HCEC 1CT (cell line): ENCODE results near the gene HSP90AB1.

Experiments
- DNase-seq: peaks from one replicate; pipeline ENCODE4 v3.0.0-alpha.2; 2017

Gene HSP90AB1

GRCh38 chr6:44292661-44293365 lies 45.9 kb downstream of the HSP90AB1 start:
- no peak for DNase-seq

- DNase-seq: no peak
Observed at GRCh38 chr6:44294832-44295791, 48.2 kb downstream of the HSP90AB1 start.

GRCh38 chr6:44297063-44298038 lies 50.5 kb downstream of the HSP90AB1 start:
- no peak for DNase-seq

GRCh38 chr6:44298055-44298803 lies 51.3 kb downstream of the HSP90AB1 start:
- no peak for DNase-seq

- no peak for DNase-seq
Observed at GRCh38 chr6:44298864-44299263, 52.0 kb downstream of the HSP90AB1 start.

- DNase-seq: no peak
Observed at GRCh38 chr6:44300292-44300823, 53.5 kb downstream of the HSP90AB1 start.

- DNase-seq: no peak
Observed at GRCh38 chr6:44301106-44301505, 54.2 kb downstream of the HSP90AB1 start.

- DNase-seq: no peak
Observed at GRCh38 chr6:44301782-44302564, 55.1 kb downstream of the HSP90AB1 start.

GRCh38 chr6:44302856-44303255 lies 56.0 kb downstream of the HSP90AB1 start:
- no peak for DNase-seq
